ENCODE data around the gene C18orf63.

DNA sequence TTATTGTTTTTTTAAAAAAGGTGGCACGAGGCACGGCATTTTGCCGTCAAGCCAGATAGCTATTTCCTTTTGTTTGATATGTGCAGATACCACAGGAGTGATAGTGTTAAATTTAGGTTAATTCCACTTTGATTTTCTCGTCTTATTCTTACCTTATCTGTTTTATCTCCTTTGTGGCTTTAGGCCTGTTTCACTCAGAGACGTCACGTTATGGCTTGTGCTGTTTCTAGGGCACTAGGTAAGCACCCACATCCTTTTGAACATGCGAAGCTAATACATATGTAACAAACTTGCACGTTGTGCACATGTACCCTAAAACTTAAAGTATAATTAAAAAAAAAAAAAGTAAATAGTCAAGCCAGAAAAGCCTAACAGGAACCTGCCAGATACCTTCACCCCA, 57.8 kb downstream of the C18orf63 start:
- TF ChIP-seq, protein P1, sequence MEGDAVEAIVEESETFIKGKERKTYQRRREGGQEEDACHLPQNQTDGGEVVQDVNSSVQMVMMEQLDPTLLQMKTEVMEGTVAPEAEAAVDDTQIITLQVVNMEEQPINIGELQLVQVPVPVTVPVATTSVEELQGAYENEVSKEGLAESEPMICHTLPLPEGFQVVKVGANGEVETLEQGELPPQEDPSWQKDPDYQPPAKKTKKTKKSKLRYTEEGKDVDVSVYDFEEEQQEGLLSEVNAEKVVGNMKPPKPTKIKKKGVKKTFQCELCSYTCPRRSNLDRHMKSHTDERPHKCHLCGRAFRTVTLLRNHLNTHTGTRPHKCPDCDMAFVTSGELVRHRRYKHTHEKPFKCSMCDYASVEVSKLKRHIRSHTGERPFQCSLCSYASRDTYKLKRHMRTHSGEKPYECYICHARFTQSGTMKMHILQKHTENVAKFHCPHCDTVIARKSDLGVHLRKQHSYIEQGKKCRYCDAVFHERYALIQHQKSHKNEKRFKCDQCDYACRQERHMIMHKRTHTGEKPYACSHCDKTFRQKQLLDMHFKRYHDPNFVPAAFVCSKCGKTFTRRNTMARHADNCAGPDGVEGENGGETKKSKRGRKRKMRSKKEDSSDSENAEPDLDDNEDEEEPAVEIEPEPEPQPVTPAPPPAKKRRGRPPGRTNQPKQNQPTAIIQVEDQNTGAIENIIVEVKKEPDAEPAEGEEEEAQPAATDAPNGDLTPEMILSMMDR (IDR thresholded peaks at IDR 0.05; ENCODE audit: insufficient read depth, low read length, poor library complexity, severe bottlenecking): no peak
- TF ChIP-seq EZH2phosphoT487 (conservative IDR thresholded peaks at IDR 0.05; ENCODE audit: low read length): no peak

Data from SU-DHL-6 (cell line).